Measurements from ENCODE around the gene PRKCQ. TPM values are rescaled to one million over a fixed set of nuclear protein-coding genes. Genes with fewer than 3 reads are reported as not detected.

PRKCQ gene
- polyA plus RNA-seq, 1 donor (not counting 4 experiments of a cell fraction or from before 2014, with no cell fraction given), result 7.5 TPM

DNA sequence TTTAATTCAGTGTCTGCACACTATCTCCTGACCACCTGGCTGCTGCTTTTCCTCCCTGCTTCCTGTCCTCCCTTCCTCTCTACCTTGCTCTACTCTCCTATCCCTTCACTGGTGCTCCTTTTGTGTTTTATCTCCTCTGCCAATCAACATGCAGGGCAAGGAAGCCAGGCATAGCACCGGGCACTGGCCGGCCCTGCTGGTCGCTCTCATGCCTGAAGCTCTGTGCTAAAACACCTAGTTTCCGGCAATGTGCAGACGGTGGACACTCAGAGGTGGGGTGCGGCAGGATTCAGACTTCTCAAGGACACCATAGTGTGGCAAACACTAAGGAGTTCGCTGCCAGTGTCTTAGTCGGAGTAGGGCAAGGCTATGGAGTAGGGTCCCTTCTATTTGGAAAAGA lies 177.1 kb downstream of the PRKCQ start:
- Histone ChIP-seq H3K4me3 (ENCODE audit: control insufficient read depth in 2 of 3, extremely low read depth in 1 of 3, insufficient read depth in 2 of 3, low read depth in 1 of 3, low read length in 3 of 3) (no peak overlapping the region), H3K4me2 (ENCODE audit: control insufficient read depth, extremely low read depth, insufficient read depth, low read depth, low read length) (no peak overlapping the region), H4K20me1 (ENCODE audit: control insufficient read depth, extremely low read depth, insufficient read depth, low read length) (no peaks in the 10 kb centered on the region), H3K27me3 (ENCODE audit: control insufficient read depth, extremely low read depth, insufficient read depth, low read length) (peaks cover 5% of the 10 kb centered on the region), H3K9me1 (ENCODE audit: control insufficient read depth, extremely low read depth, insufficient read depth, low read length) (no peaks in the 10 kb centered on the region), H3K9me3 (ENCODE audit: control insufficient read depth, low read depth, low read length) (no peaks in the 10 kb centered on the region), H3K79me2 (ENCODE audit: control insufficient read depth, insufficient read depth, low read length) (no peaks in the 10 kb centered on the region), H3K9ac (ENCODE audit: control insufficient read depth, extremely low read depth, insufficient read depth, low read length) (no peak overlapping the region), H3K36me3 (ENCODE audit: control insufficient read depth in 2 of 2, extremely low read depth in 1 of 2, insufficient read depth in 2 of 2, low read length in 2 of 2) (no peaks in the 10 kb centered on the region), H3K4me1 (ENCODE audit: control insufficient read depth, extremely low read depth, insufficient read depth, low read length) (peaks cover 5% of the 10 kb centered on the region), H3K27ac (ENCODE audit: control insufficient read depth, insufficient read depth, low read length) (no peak overlapping the region), H2AFZ (ENCODE audit: control insufficient read depth, low read length) (no peak overlapping the region)
- TF ChIP-seq, protein P1, sequence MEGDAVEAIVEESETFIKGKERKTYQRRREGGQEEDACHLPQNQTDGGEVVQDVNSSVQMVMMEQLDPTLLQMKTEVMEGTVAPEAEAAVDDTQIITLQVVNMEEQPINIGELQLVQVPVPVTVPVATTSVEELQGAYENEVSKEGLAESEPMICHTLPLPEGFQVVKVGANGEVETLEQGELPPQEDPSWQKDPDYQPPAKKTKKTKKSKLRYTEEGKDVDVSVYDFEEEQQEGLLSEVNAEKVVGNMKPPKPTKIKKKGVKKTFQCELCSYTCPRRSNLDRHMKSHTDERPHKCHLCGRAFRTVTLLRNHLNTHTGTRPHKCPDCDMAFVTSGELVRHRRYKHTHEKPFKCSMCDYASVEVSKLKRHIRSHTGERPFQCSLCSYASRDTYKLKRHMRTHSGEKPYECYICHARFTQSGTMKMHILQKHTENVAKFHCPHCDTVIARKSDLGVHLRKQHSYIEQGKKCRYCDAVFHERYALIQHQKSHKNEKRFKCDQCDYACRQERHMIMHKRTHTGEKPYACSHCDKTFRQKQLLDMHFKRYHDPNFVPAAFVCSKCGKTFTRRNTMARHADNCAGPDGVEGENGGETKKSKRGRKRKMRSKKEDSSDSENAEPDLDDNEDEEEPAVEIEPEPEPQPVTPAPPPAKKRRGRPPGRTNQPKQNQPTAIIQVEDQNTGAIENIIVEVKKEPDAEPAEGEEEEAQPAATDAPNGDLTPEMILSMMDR (optimal IDR thresholded peaks at IDR 0.05 in 1 of 3, IDR thresholded peaks at IDR 0.05 in 1 of 3, conservative IDR thresholded peaks at IDR 0.05 in 1 of 3; ENCODE audit: extremely low read depth in 1 of 3, insufficient read depth in 2 of 3, low read length in 3 of 3), result no peak
- TF ChIP-seq EZH2 (IDR thresholded peaks at IDR 0.05; ENCODE audit: low read length), result no peak
- dilution Hi-C loops (cut with MboI; ENCODE audit: extremely low pct_ligation_motif_present, low sequenced_read_pairs), result no loop called here
- DNase-seq (ENCODE audit: low read depth, low spot score) (no peak), FAIRE-seq (no peak)

DNA sequence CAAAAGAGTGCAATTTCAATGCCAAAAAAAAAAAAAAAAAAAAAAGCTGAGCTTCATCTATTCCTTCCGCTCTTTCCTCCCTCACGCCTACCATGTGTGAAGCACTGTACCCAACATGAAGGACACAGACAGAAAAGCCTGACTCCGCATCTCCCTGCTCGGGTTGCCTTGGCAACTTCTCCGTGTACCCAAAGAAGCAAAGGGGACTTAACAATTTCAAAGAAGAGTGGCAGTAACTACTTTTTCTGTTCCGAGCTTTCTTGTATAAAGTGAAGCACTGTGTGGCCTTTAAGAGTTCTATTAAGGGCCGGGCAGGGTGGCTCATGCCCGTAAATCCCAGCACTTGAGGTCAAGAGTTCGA lies 177.7 kb downstream of the PRKCQ start:
- no peak for FAIRE-seq
- H3K27ac ChIP-seq (ENCODE audit: control insufficient read depth, insufficient read depth, low read length), result no peak overlapping the region

More for the DNA sequence above, 177.7 kb downstream of the PRKCQ start:
- no peaks in the 10 kb centered on the region for H3K9me3 ChIP-seq (ENCODE audit: control insufficient read depth, low read depth, low read length)
- no peak overlapping the region for H2AFZ ChIP-seq (ENCODE audit: control insufficient read depth, low read length)
- H3K27me3 ChIP-seq (ENCODE audit: control insufficient read depth, extremely low read depth, insufficient read depth, low read length), result peaks cover 5% of the 10 kb centered on the region
- no peak overlapping the region for H3K4me3 ChIP-seq (ENCODE audit: control insufficient read depth in 2 of 3, extremely low read depth in 1 of 3, insufficient read depth in 2 of 3, low read depth in 1 of 3, low read length in 3 of 3)
- H4K20me1 ChIP-seq (ENCODE audit: control insufficient read depth, extremely low read depth, insufficient read depth, low read length), result no peaks in the 10 kb centered on the region
- H3K4me2 ChIP-seq (ENCODE audit: control insufficient read depth, extremely low read depth, insufficient read depth, low read depth, low read length), result no peak overlapping the region
- no peak for DNase-seq (ENCODE audit: low read depth, low spot score)
- peaks cover 5% of the 10 kb centered on the region for H3K4me1 ChIP-seq (ENCODE audit: control insufficient read depth, extremely low read depth, insufficient read depth, low read length)
- no peaks in the 10 kb centered on the region for H3K36me3 ChIP-seq (ENCODE audit: control insufficient read depth in 2 of 2, extremely low read depth in 1 of 2, insufficient read depth in 2 of 2, low read length in 2 of 2)
- TF ChIP-seq EZH2 (IDR thresholded peaks at IDR 0.05; ENCODE audit: low read length), result no peak
- TF ChIP-seq, protein P1 (optimal IDR thresholded peaks at IDR 0.05 in 1 of 3, IDR thresholded peaks at IDR 0.05 in 1 of 3, conservative IDR thresholded peaks at IDR 0.05 in 1 of 3; ENCODE audit: extremely low read depth in 1 of 3, insufficient read depth in 2 of 3, low read length in 3 of 3), result no peak
- no peaks in the 10 kb centered on the region for H3K79me2 ChIP-seq (ENCODE audit: control insufficient read depth, insufficient read depth, low read length)
- no peak overlapping the region for H3K9ac ChIP-seq (ENCODE audit: control insufficient read depth, extremely low read depth, insufficient read depth, low read length)
- dilution Hi-C loops (cut with MboI; ENCODE audit: extremely low pct_ligation_motif_present, low sequenced_read_pairs), result no loop called here
- no peaks in the 10 kb centered on the region for H3K9me1 ChIP-seq (ENCODE audit: control insufficient read depth, extremely low read depth, insufficient read depth, low read length)

Data from keratinocyte (primary cell).